GM13976 (cell line): Measurements from ENCODE around the gene CARD9.

Source experiments
- DNase-seq: peaks from one replicate; pipeline ENCODE4 v3.0.0; 2012; ENCODE audit warnings: low spot score
- in situ Hi-C: fragments of 300-500 bp; cut with MboI; formaldehyde crosslinking; loops from one replicate; pipeline ENCODE4 v1.12.0; 2022; ENCODE audit warnings: low sequenced_read_pairs, mixed read lengths, inconsistent platforms; ENCODE audit not compliant: unreplicated experiment
- TF ChIP-seq, protein P1 (sequence below): IDR thresholded peaks from 2 replicates; pipeline ENCODE4 v1.5.1; 2012; ENCODE audit warnings: borderline replicate concordance, mild to moderate bottlenecking; ENCODE audit not compliant: insufficient read depth; ENCODE audit errors: extremely low read depth, missing control alignments, control extremely low read depth

The CARD9 gene

GRCh38 chr9:136375096-136375495, 1.6 kb upstream of the CARD9 start:
- TF ChIP-seq, protein P1, sequence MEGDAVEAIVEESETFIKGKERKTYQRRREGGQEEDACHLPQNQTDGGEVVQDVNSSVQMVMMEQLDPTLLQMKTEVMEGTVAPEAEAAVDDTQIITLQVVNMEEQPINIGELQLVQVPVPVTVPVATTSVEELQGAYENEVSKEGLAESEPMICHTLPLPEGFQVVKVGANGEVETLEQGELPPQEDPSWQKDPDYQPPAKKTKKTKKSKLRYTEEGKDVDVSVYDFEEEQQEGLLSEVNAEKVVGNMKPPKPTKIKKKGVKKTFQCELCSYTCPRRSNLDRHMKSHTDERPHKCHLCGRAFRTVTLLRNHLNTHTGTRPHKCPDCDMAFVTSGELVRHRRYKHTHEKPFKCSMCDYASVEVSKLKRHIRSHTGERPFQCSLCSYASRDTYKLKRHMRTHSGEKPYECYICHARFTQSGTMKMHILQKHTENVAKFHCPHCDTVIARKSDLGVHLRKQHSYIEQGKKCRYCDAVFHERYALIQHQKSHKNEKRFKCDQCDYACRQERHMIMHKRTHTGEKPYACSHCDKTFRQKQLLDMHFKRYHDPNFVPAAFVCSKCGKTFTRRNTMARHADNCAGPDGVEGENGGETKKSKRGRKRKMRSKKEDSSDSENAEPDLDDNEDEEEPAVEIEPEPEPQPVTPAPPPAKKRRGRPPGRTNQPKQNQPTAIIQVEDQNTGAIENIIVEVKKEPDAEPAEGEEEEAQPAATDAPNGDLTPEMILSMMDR: no peak
- in situ Hi-C loops: no loop called here
- DNase-seq: no peak

DNA sequence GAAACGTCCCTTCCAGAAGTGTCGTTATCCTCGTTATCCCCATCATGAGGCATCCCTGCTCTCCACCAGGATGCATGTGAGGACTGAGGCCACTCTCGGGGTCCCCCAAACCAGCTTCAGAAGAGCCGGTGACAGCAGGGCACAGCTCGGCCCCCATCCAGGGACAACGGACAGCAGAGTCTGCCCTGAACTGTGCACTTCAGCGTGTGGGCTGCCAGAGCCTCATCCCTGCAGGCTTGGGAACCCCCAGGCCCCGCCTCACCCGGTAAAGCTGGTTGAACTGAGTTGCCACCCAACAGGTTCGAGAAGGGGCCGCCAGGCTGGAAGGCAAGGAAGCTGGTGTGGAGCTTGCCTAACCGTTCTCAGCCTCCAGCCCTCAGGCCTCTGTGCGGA, 710 bp upstream of the CARD9 start:
- in situ Hi-C loops: no loop called here
- TF ChIP-seq, protein P1: no peak

DNA sequence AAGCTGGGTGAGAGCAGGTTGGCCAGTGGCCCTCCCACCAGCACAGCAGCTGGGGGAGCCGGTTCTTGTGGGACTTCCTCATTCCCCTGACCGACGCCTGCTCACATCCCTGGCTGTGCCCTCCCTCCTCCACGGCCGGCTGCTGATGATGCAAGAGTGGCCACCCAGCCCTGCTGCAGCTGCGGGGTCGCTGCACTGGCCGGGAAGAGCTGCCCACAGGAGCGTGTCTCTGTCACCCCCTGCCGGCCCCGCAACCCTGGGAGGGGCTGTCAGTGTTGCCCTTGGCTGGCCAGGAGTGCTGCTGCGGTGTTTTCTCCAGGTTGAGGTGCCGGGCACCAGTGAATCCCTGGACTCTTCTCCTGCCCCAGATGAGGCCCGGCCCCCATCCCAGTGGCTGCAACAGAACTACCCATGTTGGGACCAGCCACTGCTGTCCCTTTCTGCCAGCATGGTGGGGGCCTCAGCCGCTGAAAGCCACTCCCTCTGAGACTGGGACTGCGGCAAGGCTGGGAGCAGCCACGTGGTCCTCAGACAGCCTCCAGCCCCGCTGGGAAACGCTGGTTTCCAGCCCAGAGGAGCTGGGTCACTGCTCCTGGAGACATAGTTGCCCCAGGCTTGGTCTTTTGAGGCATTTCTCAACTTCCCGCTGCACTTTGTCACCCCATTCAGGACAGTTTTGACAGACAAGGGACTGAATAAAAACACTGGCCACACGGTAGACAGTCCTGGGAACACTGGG, 739 bp downstream of the CARD9 start:
- in situ Hi-C loops: no loop called here
- DNase-seq: no peak
- TF ChIP-seq, protein P1: peak; percentile 8

More for the DNA sequence above, 710 bp upstream of the CARD9 start:
- no peak for DNase-seq

DNA sequence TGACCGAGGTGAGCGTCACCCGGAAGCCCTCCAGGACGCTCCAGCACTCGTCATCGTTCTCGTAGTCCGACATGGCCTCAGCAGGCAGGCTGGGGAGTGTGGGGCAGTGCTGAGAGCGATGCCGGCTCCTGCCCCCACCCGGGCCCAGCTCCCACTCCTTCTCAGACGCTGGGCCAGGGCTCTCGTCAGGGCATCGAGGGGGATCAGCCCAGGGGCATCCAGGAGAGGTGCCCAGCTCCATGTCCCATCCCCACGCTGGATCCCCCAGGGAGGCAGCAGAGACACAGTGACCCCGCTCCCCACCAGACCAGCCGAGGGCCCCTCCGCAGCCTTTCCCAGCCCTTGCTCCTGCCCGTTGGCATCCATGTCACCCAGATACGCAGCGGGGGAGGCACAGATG, 1.5 kb downstream of the CARD9 start:
- in situ Hi-C loops: no loop called here
- TF ChIP-seq, protein P1: no peak
- DNase-seq: no peak

DNA sequence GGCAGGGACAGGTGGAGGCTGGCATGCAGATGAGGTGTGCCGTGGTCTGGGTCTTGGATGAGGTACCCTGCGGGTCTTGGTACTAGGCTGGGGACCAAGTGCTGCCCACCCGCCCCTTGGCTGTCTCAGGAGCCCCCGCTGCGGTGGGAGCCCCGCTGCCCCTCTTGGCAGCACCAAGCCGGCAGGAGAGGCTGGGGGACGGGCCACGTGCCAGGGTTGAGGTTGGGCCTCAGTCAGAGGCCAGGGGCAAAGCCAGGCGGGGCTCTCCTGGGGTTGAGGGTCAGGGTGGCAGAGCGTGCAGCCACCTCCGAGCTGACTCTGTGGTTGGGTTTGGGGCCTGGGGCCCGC, 2.0 kb downstream of the CARD9 start:
- no peak for DNase-seq
- TF ChIP-seq, protein P1: no peak
- in situ Hi-C loops: no loop called here

DNA sequence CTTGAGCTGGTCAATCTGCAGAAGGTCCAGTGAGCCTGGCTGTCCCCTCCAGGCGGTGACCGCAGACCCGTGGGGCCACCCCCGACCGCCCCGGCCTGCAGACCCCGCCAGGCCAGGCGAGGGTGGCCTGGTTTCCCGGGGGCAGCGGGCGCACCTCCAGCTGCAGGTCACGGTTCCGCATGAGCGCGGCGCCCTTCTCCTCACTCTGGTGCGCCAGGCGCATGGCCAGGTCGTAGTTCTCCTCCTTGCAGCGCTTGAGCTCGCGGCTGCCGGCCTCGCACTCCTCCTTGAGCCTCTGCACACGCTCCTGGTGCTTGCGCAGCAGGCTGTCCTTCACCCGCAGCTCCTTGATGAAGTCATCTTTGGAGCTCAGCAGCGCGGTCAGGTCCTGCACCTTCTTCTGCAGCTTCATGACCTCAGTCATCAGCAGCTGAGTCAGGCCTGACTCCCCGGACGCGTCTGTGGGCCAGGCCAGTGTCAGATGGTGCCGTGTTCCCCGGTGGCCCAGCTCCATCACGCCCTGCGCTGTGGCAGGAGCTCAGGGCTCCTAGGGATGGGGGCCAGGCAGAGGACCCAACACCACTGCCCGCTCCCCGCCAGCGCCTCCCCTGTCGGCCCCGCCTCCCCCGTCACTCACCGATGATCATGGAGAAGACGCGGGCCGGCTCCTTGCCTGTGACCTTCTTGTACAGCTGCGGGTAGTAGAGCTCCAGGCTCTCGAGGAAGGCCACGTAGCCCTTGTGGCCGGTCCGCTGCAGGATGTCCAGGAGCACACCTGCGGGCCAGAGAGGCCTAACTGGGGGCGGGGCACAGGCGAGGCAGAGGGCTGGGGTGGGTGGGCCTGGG, 2.6 kb downstream of the CARD9 start:
- in situ Hi-C loops: no loop called here
- DNase-seq: no peak
- TF ChIP-seq, protein P1: no peak
